ENCODE results near the gene LBH.

DNA sequence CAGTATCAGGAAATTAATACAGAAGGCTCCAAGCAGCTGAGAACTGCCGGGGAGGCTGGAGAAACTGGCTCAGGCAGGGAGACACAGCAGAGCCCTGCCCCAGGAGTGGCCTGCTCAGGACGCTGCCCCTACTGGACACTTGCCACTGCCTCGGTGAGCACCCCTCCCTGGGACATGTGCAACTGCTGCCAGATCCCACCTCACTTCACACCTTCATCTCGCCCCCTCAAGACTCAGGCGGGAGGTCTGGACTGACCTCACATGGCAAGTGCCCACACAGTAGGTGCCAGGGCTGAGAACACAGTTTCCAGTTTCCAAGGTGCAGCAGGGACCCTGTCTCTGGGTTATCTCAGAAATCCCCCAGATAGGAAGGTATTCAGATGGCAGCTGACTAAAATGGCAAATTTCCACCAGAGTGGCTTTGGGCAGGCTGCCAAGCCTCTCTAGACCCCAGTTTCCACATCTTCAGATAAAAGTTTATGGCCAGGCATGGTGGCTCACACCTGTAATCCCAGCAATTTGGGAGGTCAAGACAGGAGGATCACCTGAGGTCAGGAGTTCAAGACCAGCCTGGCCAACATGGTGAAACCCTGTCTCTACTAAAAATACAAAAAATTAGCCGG lies 33.7 kb upstream of the LBH start:
- TF ChIP-seq, protein P1, sequence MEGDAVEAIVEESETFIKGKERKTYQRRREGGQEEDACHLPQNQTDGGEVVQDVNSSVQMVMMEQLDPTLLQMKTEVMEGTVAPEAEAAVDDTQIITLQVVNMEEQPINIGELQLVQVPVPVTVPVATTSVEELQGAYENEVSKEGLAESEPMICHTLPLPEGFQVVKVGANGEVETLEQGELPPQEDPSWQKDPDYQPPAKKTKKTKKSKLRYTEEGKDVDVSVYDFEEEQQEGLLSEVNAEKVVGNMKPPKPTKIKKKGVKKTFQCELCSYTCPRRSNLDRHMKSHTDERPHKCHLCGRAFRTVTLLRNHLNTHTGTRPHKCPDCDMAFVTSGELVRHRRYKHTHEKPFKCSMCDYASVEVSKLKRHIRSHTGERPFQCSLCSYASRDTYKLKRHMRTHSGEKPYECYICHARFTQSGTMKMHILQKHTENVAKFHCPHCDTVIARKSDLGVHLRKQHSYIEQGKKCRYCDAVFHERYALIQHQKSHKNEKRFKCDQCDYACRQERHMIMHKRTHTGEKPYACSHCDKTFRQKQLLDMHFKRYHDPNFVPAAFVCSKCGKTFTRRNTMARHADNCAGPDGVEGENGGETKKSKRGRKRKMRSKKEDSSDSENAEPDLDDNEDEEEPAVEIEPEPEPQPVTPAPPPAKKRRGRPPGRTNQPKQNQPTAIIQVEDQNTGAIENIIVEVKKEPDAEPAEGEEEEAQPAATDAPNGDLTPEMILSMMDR (IDR thresholded peaks at IDR 0.05) = no peak
- TF ChIP-seq POLR2A (IDR thresholded peaks at IDR 0.05) = no peak

Measured in thyroid gland (tissue), 4 donors.